Activated CD4-positive, alpha-beta T cell treated with anti-CD3 and anti-CD28 coated beads for 36 hours (primary cell): ENCODE data around the gene PLPPR1. TPM values are rescaled to one million over a fixed set of nuclear protein-coding genes. Genes with fewer than 3 reads are reported as not detected.
"Not testable (repeated sequence)": the region's sequence is repeated elsewhere in the genome, so short reads cannot be mapped to it uniquely, and the experiment has no call there.

Experiments used
- ATAC-seq: fragments of 200-7000 bp; cut with Tn5 transposase; one replicate; pipeline ENCODE4 v1.10.0; 2021; ENCODE audit warnings: mild to moderate bottlenecking, moderate library complexity
- CTCF ChIA-PET: fragments of 350-600 bp; sonication (Branson Sonifier 250); formaldehyde crosslinking; loops from one replicate; lab custom pipeline; 2021; ENCODE audit warnings: antibody characterized with exemption; lab: Charles Lee
- POLR2A ChIA-PET: fragments of 350-600 bp; sonication (Branson Sonifier 250); formaldehyde crosslinking; loops from one replicate; lab custom pipeline; 2021; ENCODE audit warnings: antibody characterized with exemption, inconsistent platforms; lab: Charles Lee
- DNase-seq: peaks from one replicate; pipeline ENCODE4 v3.0.0-alpha.2; 2020
- H3K27ac Mint-ChIP-seq: one replicate; pipeline ENCODE4 v1.8.0; 2021; ENCODE audit warnings: mixed read lengths
- H3K27me3 Mint-ChIP-seq: one replicate; pipeline ENCODE4 v1.8.0; 2021; ENCODE audit warnings: mixed read lengths
- H3K36me3 Mint-ChIP-seq: one replicate; pipeline ENCODE4 v1.8.0; 2021; ENCODE audit warnings: low read depth, mixed read lengths
- H3K4me1 Mint-ChIP-seq: one replicate; pipeline ENCODE4 v1.8.0; 2021; ENCODE audit warnings: mixed read lengths
- H3K4me3 Mint-ChIP-seq: one replicate; pipeline ENCODE4 v1.8.0; 2021; ENCODE audit warnings: mild to moderate bottlenecking, moderate library complexity, mixed read lengths
- H3K9me3 Mint-ChIP-seq: one replicate; pipeline ENCODE4 v1.8.0; 2021; ENCODE audit warnings: low read depth, mixed read lengths
- intact Hi-C, 2 experiments: fragments of 100-400 bp; cut with DNase I in 1 of 2; cut with micrococcal nuclease in 1 of 2; formaldehyde crosslinking; loops; one replicate each; pipeline versions ENCODE4 v1.14.2 to v1.15.1; 2022 to 2024; cut with DNase I, micrococcal nuclease
- total RNA-seq, 2 experiments: library from RNA; stranded (reverse); gene quantifications; one replicate each; pipeline ENCODE4 v1.2.3, GENCODE V29; 2021

Gene PLPPR1
- total RNA-seq, 2 experiments from 2014 or later: not detected

- H3K27ac Mint-ChIP-seq: no peak overlapping the region
- ATAC-seq (no peak), DNase-seq (no peak)
- intact Hi-C loops: no loop called here
- no peaks in the 10 kb centered on the region for H3K4me1 Mint-ChIP-seq
- H3K9me3 Mint-ChIP-seq: no peaks in the 10 kb centered on the region
- peaks cover 44% of the 10 kb centered on the region for H3K27me3 Mint-ChIP-seq
- ChIA-PET CTCF (no interaction called here), POLR2A (no interaction called here)
- no peaks in the 10 kb centered on the region for H3K36me3 Mint-ChIP-seq
- no peak overlapping the region for H3K4me3 Mint-ChIP-seq
Measured at GRCh38 chr9:101027236-101027635, 1.3 kb upstream of the PLPPR1 start.

- Mint-ChIP-seq H3K9me3 (no peaks in the 10 kb centered on the region), H3K4me1 (no peaks in the 10 kb centered on the region), H3K4me3 (no peak overlapping the region), H3K27ac (no peak overlapping the region), H3K36me3 (no peaks in the 10 kb centered on the region), H3K27me3 (peaks cover 41% of the 10 kb centered on the region)
- ChIA-PET POLR2A (no interaction called here), CTCF (no interaction called here)
- no peak for DNase-seq
- intact Hi-C loops: no loop called here
- no peak for ATAC-seq
Measured at GRCh38 chr9:101027733-101028345, 688 bp upstream of the PLPPR1 start.

DNA sequence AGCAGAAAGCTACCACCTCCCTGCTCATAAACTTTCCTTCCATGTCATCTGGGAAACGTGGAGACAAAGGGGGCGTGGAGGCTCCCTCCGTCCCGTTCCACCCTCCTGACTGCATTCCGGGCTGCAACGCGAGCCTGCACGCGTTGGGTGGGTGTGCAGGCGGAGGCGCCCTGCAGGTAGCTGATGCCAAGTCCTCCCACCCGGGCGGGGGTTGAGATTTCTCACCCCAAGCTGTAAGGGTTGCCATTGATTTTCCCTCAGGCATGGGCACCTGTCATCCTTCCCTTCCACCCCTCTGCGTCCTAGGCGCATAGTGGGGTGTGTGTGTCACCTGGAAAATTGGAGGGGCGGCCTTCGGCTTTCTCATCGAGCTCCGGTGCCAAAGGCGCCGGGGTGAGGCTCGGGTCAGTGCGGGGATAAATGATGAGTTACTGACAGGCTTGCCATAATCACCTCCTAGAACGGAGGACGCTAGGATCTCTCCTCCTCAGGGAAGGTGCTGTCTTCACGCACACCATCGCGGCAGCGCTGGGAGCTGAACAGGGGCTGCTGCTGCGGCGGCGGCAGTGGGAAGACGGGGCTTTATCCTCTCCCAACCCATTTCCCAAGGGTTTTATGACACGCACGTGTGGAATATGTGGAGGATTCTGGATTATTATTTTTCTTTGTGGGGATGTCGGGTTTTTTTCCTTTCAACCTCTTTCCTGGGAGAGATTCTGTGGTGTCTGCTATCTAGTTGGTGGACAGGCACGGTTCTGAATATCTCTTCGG lies 973 bp downstream of the PLPPR1 start:
- Mint-ChIP-seq H3K27ac (no peak overlapping the region), H3K4me3 (no peak overlapping the region), H3K27me3 (peaks cover 36% of the 10 kb centered on the region), H3K36me3 (no peaks in the 10 kb centered on the region), H3K9me3 (no peaks in the 10 kb centered on the region), H3K4me1 (no peaks in the 10 kb centered on the region)
- ChIA-PET POLR2A (no interaction called here), CTCF (interaction anchor here (0.6 kb wide), 1 partner anchor 303 kb away, joined by 4 read pairs; no protein-coding TSS in a partner anchor)
- ATAC-seq: no peak
- DNase-seq: no peak
- intact Hi-C loops: no loop called here

- peaks cover 36% of the 10 kb centered on the region for H3K27me3 Mint-ChIP-seq
- H3K27ac Mint-ChIP-seq: no peak overlapping the region
- intact Hi-C loops: no loop called here
Measured at GRCh38 chr9:101030086-101030391, 1.5 kb downstream of the PLPPR1 start.

GRCh38 chr9:101032426-101032825 lies 3.9 kb downstream of the PLPPR1 start:
- DNase-seq: no peak
- peaks cover 29% of the 10 kb centered on the region for H3K27me3 Mint-ChIP-seq
- H3K27ac Mint-ChIP-seq: no peak overlapping the region
- no peaks in the 10 kb centered on the region for H3K9me3 Mint-ChIP-seq
- H3K4me3 Mint-ChIP-seq: no peak overlapping the region
- ATAC-seq: no peak
- no peaks in the 10 kb centered on the region for H3K4me1 Mint-ChIP-seq
- ChIA-PET POLR2A (no interaction called here), CTCF (interaction anchor here (0.8 to 1.2 kb wide), 2 partner anchors 40 to 317 kb away, joined by 3 read pairs; no protein-coding TSS in a partner anchor)
- intact Hi-C loops: no loop called here
- no peaks in the 10 kb centered on the region for H3K36me3 Mint-ChIP-seq

More at GRCh38 chr9:101030086-101030391, 1.5 kb downstream of the PLPPR1 start:
- ChIA-PET POLR2A (no interaction called here), CTCF (no interaction called here)
- H3K9me3 Mint-ChIP-seq: no peaks in the 10 kb centered on the region
- DNase-seq (no peak), ATAC-seq (no peak)
- no peaks in the 10 kb centered on the region for H3K4me1 Mint-ChIP-seq
- H3K4me3 Mint-ChIP-seq: no peak overlapping the region
- H3K36me3 Mint-ChIP-seq: no peaks in the 10 kb centered on the region

DNA sequence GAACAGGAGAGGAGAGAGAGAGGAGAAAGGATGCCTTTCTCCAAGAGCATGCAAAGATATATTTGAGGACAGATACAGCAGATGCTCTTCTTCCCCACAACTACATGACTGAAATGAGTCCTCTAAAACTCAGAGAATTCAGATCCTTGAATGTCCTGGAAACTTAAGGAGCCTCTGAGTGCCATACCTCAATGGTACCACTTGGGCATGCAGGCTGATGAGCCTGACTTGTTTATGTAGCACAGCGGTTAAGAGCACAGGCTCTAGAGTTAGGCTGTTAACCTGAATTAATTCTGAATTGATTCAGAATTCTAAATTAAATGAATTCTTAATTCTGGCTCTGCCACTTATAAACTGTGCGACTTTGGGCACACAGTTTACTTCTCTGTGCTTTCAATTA lies 5.7 kb downstream of the PLPPR1 start:
- Mint-ChIP-seq H3K4me1 (no peaks in the 10 kb centered on the region), H3K4me3 (no peak overlapping the region), H3K27me3 (peaks cover 20% of the 10 kb centered on the region), H3K36me3 (no peaks in the 10 kb centered on the region), H3K27ac (no peak overlapping the region), H3K9me3 (no peaks in the 10 kb centered on the region)
- ChIA-PET CTCF (interaction anchor here (1.3 kb wide), 1 partner anchor 11 kb away, joined by 3 read pairs; no protein-coding TSS in a partner anchor), POLR2A (no interaction called here)
- DNase-seq (no peak), ATAC-seq (no peak)
- intact Hi-C loops: no loop called here

DNA sequence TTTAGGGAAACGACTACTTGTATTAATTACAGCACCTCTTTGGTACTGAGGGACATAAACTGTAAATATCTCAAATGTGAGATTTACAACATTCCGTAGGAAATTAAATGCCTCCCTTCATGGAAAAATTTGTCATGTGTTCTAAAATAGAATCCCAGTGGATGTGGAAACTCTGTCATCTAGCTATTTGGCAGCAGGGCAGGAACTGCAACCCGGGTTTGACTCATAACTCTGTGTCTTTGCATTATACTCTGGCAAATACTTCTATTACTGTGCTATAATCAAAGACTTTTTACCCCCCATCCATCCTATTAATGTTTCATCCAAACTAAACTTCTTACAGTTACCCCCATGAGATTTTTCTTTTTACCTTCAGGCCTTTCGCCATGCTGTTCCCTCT lies 6.6 kb downstream of the PLPPR1 start:
- ChIA-PET POLR2A (no interaction called here), CTCF (interaction anchor here (1.3 kb wide), 1 partner anchor 10 kb away, joined by 3 read pairs; no protein-coding TSS in a partner anchor)
- peaks cover 14% of the 10 kb centered on the region for H3K27me3 Mint-ChIP-seq
- intact Hi-C loops: no loop called here
- no peaks in the 10 kb centered on the region for H3K4me1 Mint-ChIP-seq
- no peaks in the 10 kb centered on the region for H3K9me3 Mint-ChIP-seq
- no peak for DNase-seq
- no peak for ATAC-seq
- no peaks in the 10 kb centered on the region for H3K36me3 Mint-ChIP-seq
- no peak overlapping the region for H3K27ac Mint-ChIP-seq
- H3K4me3 Mint-ChIP-seq: no peak overlapping the region

DNA sequence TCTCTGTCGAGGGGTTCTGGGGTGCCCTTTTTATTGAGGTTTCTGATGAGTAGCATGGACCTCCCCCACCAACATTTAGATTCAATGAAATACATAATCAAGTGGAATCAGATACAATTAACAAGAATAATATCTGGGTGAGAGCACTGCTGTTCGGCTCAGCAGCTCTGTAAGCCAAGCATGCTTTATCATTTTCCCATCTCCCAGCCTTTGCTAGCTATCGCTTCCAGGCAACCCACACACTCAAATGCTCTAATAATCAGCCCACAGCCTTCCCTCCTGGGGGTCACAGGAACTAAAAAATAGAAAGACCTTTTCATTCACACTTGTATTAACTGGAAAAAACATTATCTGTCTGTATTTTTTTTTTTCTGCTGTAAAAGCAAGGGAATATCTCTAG lies 8.9 kb downstream of the PLPPR1 start:
- H3K27me3 Mint-ChIP-seq: no peaks in the 10 kb centered on the region
- DNase-seq (no peak), ATAC-seq (no peak)
- no peaks in the 10 kb centered on the region for H3K4me1 Mint-ChIP-seq
- H3K27ac Mint-ChIP-seq: no peak overlapping the region
- no peaks in the 10 kb centered on the region for H3K36me3 Mint-ChIP-seq
- intact Hi-C loops: no loop called here
- H3K9me3 Mint-ChIP-seq: no peaks in the 10 kb centered on the region
- POLR2A ChIA-PET: no interaction called here
- H3K4me3 Mint-ChIP-seq: no peak overlapping the region
- CTCF ChIA-PET: no interaction called here

- ATAC-seq: no peak
- Mint-ChIP-seq H3K4me3 (no peak overlapping the region), H3K36me3 (no peaks in the 10 kb centered on the region), H3K27me3 (no peaks in the 10 kb centered on the region), H3K9me3 (no peaks in the 10 kb centered on the region), H3K27ac (no peak overlapping the region), H3K4me1 (no peaks in the 10 kb centered on the region)
- ChIA-PET CTCF (no interaction called here), POLR2A (no interaction called here)
- intact Hi-C loops: no loop called here
- no peak for DNase-seq
Measured at GRCh38 chr9:101038488-101038887, 10.0 kb downstream of the PLPPR1 start.

GRCh38 chr9:101039581-101039980 lies 11.1 kb downstream of the PLPPR1 start:
- not testable (repeated sequence) for H3K36me3 Mint-ChIP-seq, H3K4me1 Mint-ChIP-seq

GRCh38 chr9:101047848-101048397 lies 19.4 kb downstream of the PLPPR1 start:
- ChIA-PET CTCF (no interaction called here), POLR2A (no interaction called here)
- no peaks in the 10 kb centered on the region for H3K9me3 Mint-ChIP-seq
- ATAC-seq (no peak), DNase-seq (no peak)
- H3K36me3 Mint-ChIP-seq: no peaks in the 10 kb centered on the region
- H3K4me3 Mint-ChIP-seq: no peak overlapping the region
- no peak overlapping the region for H3K27ac Mint-ChIP-seq
- H3K27me3 Mint-ChIP-seq: peaks cover 3% of the 10 kb centered on the region
- intact Hi-C loops: no loop called here
- H3K4me1 Mint-ChIP-seq: no peaks in the 10 kb centered on the region

More at GRCh38 chr9:101039581-101039980, 11.1 kb downstream of the PLPPR1 start:
- intact Hi-C loops, H3K27me3 Mint-ChIP-seq, ATAC-seq, POLR2A ChIA-PET, DNase-seq, H3K9me3 Mint-ChIP-seq, H3K27ac Mint-ChIP-seq, H3K4me3 Mint-ChIP-seq: not testable (repeated sequence)
- CTCF ChIA-PET: interaction anchor here (0.8 kb wide), 1 partner anchor 97 kb away, joined by 3 read pairs; no protein-coding TSS in a partner anchor

DNA sequence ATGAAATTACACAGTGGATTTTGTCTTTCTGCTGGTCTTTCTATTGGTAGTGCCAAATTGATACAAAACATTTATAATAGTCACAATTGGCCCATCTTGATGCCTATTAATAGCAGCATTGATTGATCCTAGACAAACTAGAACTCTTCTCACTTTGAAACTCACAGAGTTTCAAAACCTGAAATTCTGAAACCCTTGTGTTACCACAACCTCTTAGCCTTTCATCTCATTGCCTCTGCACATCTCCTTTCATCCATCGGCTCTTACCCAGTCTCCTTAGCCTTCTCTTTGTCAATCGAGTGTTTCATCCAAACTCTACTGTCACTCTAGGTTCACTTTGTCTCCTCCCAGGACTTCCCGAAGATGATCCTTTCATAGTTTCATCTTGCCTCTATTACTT lies 22.1 kb downstream of the PLPPR1 start:
- no peak overlapping the region for H3K27ac Mint-ChIP-seq
- intact Hi-C loops: no loop called here
- ChIA-PET POLR2A (no interaction called here), CTCF (interaction anchor here (0.7 kb wide), 1 partner anchor 254 kb away, joined by 4 read pairs; no protein-coding TSS in a partner anchor)
- no peaks in the 10 kb centered on the region for H3K9me3 Mint-ChIP-seq
- no peaks in the 10 kb centered on the region for H3K4me1 Mint-ChIP-seq
- DNase-seq (no peak), ATAC-seq (no peak)
- no peak overlapping the region for H3K4me3 Mint-ChIP-seq
- H3K36me3 Mint-ChIP-seq: no peaks in the 10 kb centered on the region
- H3K27me3 Mint-ChIP-seq: peaks cover 7% of the 10 kb centered on the region
